ENCODE data around the gene PRXL2B.

- TF ChIP-seq CTCF (conservative IDR thresholded peaks at IDR 0.05; ENCODE audit: low read depth, low read length) (no peak), EZH2 (IDR thresholded peaks at IDR 0.05; ENCODE audit: borderline replicate concordance, low read depth, low read length, poor library complexity, severe bottlenecking) (no peak)
These were observed 8.1 kb downstream of the PRXL2B start for GRCh38 chr1:2594641-2595131.
